Stimulated activated CD4-positive, alpha-beta T cell treated with anti-CD3 and anti-CD28 coated beads, Interleukin-4, amount 100 ng/mL, for 48 hours (primary cell): ENCODE data around the gene HSF2.

Source experiments
- DNase-seq, 2 donors: peaks; one replicate each; pipeline ENCODE4 v3.0.0-alpha.2; 2020; ENCODE audit warnings: low read depth in 2 of 2

Gene HSF2, protein sequence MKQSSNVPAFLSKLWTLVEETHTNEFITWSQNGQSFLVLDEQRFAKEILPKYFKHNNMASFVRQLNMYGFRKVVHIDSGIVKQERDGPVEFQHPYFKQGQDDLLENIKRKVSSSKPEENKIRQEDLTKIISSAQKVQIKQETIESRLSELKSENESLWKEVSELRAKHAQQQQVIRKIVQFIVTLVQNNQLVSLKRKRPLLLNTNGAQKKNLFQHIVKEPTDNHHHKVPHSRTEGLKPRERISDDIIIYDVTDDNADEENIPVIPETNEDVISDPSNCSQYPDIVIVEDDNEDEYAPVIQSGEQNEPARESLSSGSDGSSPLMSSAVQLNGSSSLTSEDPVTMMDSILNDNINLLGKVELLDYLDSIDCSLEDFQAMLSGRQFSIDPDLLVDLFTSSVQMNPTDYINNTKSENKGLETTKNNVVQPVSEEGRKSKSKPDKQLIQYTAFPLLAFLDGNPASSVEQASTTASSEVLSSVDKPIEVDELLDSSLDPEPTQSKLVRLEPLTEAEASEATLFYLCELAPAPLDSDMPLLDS

DNA sequence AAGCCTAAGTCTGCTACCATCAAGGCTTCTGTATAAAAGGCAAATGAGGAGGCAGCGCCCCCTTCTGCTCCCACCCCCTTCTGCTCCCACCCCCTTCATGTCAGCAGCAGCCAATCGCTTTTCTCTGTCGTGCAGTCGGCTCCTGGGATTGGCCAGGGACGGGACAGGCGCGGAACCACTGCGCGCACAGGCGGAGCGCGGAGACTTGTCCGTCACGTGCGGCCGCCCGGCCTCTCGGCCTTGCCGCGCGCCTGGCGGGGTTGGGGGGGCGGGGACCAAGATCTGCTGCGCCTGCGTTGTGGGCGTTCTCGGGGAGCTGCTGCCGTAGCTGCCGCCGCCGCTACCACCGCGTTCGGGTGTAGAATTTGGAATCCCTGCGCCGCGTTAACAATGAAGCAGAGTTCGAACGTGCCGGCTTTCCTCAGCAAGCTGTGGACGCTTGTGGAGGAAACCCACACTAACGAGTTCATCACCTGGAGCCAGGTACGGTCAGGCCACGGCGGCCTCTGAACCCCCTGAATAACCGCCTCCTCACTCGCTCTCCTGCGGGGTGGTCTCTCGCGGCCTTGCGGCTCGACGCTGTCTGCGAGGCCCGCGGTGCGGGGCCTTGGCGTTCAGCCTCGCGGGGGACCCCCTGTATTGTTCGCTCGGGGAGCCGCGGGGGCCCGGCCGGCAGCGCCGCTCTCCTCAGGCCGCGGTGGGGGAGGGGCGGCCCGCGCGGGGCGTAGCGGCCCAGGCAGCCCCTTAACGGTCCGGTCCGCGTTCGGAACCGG lies at the start of gene HSF2:
Gene HSF2 (plus strand): TSS at position 305 of the 773 bp plus-strand sequence. CDS start 86 bp downstream, at position 391.
- peak; percentile 84 to 90 for DNase-seq

DNA sequence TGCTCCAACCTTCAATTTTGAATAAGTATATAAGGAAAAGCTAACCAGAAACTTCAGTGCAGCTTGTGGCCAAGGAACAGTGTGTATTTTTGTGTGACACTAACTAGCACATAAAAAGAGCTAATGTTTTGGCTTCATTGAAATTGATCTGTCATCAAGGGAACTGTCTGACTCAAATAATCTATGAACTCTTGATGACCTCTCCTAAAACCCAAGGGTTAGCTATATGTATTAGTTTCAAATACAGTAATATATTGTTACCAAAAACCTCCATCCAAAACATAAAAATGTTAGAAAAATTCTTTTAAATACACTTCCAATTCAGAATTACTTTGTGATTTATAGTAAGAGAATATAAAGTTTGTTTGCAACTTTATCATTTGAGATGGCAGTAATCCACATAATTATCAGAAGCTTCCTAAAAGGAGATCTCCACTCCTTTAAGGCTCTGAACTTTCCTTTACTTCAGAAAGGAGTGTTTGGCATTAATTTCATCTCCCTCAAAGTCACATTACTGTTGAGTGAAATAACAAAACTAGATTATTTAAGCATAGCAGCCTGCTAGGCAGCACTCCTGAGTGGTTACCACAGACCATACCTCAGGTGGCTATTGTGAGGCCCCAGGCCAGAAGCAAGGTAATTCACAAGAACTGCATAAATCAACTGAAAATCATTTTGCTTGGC lies 46.3 kb upstream of the HSF2 start:
- DNase-seq, result no peak

DNA sequence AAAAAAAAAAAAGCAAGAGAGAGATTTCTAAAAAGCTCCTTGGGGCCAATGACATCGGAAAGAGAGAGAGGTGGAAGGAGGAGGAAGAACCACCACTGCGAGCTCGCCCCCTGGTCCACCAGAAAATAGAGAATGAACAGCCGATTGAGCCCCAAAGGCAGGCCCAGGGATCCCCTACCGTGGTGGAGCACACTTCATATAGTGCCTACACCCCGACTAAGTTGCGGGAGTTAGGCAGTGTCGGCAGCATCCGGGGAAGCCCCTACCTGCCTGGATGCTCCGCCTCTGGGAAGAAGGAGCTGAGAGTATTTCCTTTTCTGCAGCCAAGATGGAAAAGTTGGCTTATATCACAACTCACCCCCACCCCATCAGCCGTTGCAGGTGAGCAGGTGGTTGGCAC lies 38.6 kb upstream of the HSF2 start:
- no peak for DNase-seq

DNA sequence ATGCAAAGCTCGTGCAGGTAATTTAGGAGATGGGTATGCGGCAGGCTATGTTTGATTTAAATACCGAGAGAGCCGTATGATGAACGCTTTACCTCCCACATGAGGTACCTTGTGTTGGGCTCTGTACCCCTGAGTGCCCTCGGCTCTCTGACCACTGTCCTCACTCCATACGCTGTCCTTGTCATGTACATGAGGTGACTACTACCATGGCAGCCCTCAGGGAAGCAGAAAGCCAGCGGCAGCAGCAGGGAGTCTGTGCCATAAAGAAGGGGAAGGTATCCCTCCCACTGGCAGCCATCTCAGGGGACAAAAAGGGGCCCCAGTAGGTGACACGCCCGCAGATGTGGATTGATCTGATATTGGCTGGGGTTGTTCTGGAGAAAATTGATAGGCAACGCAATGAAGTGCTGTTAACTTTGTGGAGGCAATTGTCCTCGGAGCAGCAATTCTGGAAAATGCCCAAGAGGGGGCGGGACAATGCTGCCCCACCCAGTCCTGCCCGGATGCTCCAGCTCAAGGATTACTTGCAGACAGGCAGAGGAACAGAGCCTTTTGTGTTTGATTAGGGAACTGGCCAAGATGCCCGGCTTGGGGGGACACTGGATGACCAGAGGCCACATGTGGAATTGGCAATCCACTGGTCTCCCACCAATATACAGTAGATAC lies 38.0 kb upstream of the HSF2 start:
- no peak for DNase-seq

DNA sequence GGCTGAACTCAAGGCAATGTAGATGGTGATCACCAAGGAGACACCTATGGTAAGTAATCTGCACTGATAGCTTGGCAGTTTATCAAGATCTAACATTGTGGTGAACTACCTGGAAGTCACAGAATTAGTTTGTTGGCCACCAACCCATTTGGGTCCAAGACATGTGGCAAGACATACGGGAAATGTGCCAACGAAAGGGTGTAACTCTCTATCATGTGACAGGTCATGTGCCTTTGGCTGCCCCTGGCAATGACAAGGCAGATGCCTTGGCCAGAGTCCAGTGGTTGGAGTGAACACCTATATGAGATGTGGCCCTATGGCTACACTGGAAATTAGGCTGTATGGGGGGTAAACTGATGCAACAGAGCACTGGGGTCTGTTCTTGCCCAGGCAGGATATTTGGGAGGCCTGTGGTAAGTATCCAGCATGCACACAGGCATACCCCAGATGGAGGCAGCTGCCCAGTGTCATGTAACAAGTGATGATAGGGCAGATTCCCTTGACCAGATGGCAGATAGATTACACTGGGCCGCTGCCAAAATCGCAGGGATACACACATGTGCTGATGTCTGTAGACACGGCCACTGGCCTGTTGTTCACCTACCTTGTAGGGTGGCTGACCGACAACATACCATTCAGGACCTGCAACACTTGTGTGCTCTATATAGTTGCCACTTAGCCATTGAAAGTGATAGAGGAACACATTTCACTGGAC lies 35.5 kb upstream of the HSF2 start:
- DNase-seq, result no peak

DNA sequence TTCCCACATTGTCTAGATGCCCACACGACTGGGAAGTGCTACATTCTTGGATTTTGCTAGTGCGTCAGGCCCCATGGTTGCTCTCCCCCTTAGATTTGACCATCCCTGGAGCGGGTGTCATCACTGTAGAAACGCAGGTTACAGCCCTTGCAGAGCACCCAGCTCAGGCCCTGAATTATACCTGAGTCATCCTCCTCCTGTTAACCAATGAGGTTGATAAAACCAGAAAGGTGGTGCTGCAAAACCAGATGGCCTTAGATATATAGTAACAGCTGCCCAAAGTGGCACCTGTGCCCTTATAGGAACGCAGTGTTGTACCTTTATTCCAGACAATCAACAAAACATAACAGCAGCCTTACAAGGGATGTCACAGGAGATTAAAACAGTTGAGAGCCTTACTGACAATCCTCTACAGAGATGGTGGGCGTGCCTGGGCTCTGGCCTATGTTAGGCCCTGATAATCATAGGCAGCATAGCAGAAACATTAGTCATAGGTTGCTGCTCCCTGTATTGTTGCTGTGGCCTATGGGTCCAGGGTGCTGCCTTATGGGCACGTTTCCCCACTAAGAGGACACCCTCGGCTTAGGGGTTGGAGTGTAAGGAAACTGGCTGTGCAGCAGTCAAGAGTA lies 33.6 kb upstream of the HSF2 start:
- DNase-seq, result no peak

DNA sequence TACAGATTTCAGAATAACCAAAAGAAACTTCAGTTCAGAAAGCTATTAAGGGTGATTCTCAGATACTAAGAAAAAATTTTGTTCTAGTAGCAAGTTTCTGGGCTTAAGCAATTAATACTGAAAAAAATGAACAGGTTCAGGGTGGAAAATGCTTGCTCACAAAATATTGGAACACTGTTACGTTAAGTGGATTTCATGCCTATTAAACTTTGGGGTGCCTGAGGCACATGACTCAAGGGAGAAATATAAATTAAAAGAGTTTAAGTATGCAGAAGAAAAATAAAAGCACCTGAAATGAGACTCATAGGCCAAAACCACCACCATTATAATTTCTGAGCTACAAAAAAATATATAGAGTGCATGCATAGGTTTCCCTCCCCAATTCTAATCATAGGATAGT lies 32.3 kb upstream of the HSF2 start:
- DNase-seq, result no peak

DNA sequence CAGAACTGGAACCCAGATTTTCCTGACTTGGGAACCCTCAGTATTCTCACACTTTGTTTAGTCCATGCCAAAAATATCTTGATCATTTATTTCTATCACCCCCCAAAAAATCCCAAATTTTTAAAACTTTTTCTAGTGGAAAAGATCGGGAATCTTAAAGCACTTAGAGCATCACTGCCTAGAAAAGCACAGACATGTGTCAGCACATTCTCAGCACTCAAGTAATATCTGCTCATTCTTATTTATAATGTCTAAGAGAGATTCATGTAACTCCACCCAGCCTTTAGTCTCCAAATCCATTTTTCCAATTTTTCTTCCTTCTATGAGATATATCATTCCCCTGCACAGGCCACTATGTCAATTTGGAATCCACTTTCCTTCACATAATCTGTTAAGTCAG lies 29.9 kb upstream of the HSF2 start:
- no peak for DNase-seq

DNA sequence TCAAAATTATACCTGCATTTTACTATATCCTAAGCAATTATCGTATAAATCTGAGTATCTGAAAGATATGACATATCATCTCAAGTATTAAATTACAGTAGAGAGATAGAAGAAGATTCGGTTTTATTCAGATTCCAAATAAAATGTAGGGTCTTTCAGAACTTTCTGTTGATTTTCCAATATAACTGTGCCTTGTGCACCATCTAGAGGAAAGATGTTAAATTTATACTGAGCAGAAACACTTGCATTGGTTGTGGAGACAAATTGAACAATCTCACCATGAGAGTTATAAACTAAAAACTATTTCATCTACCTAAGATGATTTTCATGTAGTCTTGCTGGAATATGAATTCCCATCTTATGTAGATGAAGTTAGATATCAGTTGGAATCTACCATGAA lies 26.8 kb upstream of the HSF2 start:
- DNase-seq, result no peak

DNA sequence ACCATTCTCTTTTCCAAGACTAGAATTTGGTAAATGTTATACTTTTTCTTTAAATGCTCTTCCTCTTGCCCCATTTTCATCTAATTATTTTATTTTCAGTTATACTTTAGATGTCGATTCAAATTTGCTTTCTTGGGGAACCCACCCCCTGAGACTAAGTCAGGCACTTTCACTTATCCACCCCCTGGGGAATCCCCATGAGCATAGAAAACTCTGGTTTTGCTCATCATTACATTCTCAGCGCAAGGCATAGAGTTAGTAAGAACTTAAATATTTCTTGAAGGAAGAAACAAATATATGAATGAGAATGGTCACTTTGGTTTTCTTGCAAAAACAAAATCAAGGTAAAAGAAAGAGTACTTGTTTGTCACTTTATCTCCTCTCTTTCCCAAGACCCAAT lies 25.1 kb upstream of the HSF2 start:
- no peak for DNase-seq

DNA sequence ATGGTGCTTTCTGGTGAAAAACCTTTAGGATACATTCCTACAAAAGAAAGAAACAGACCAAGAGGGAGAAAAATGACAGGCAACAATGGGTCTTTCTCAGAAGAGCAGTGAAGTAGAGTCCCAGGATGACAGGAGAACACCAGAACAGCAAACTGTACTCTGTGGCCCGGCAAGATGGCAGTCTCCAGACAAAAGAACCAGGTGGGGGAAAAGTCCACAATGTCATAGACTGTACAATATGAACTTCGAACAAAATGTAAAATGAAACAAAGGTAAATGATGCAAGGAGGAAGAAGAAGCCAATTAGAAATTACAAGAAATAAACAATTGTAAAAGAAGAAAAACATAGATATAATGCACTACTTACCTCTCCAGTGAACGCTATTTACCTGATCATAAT lies 23.2 kb upstream of the HSF2 start:
- DNase-seq, result no peak

DNA sequence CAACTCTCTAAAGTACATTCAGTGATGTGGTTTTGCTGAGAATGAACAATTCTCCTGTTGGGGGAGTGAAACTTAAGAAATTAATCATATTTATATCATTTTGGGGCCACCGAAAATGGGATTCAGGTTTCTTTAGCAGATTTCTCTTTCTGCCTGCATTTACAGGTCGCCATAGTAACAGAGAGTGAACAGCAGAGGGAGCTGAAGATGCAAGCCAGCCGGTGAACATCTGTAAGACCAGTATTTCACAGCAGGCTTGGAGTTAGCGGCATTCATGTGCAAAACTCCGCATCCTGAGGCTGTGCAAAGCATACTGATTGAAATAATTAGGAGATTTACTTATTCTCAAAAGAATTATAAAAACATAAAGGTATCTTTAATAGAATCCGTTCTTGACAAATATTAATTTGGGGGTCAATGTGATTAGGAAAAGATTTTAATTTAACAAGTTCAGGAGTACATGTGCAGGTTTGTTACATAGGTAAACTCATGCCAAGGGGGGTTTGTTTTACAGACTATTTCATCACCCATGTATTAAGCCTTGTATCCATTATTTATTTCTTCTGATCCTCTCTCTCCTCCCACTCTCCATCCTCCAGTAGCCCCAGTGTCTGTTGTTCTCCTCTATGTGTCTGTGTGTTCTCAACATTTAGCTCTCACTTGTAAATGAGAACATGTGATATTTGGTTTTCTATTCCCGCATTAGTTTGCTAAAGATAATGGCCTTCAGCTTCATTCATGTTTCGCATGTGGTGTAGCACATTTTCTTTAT lies 17.8 kb upstream of the HSF2 start:
- DNase-seq, result peak; percentile 20 to 41

DNA sequence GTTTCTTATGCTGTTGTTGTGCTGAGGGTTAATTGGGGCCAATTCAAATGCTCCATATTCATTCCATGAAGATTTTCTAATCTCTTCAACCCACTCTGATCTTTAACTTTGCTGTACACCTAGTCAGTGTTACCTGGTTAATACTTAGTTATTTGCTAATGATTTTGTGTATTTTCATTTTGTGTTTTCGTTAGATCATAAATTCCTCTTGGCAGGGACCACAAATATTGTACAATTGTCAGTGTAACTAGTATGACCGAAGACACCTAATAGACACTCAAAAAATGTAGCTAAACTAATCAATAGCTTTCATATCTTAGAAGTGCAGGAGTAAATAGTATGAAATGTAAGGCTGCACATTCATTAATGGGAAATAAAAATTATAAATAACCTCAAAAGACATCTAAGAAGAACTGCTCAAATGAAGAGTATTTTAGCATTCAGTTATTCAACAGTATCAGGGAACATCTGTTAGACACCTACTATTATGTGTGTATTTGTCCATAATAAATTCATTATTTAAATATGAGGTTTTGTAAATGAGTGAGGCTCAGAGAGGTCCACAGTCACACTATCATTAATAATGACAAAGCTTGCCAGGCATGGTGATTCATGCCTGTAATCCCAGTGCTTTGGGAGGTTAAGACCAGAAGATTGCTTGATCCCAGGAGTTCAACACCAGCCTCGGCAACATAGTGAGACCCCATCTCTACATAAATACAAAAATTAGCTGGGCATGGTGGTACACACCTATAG lies 13.4 kb upstream of the HSF2 start:
- no peak for DNase-seq

DNA sequence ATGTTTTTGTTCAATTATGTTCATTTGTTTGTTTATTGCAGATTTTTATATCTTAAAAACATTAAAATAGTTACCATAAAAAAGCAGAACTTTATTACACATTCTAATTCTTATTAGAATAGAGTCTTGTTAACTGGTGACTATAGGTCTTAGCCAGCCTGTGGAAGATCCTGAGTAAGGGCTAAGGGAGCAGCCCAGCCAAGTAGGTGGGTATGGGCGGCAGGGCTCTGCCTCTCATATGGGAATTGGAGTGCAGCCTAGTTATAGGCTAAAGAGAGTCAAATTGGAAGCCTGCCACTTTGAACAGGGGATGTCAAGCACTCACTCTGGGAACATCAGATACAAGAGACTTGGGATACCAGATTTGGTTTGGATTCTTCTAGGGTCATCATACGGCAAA lies 10.5 kb upstream of the HSF2 start:
- no peak for DNase-seq

DNA sequence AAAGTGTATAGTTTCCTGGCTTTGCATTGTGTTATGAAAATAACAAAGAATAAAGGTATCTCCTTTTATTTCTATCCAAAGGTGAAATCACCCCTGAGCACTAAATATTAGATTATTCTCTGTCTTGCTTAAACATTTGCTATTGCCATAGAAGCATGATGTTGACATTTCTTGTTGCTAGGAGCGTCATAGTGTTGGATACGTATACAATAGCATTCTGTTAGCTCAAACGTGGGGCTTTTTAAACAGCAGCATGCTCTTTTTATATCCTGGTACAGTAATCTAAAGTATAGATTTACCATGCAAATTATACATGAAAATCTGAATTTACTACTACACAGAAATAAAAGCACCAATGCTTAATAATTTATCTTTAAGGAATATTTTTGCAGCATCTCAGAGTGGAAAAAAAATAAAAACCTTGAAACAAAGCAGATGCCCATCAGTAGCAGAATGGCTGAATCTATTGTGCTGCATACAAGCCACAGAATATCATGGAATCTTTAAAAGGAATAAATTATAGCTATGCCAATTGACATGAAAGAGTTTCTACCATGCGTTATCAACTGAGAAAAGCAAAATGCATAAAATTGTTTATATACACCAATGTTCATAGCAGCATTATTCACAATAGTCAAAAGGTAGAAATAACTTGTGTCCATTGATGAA lies 9.6 kb upstream of the HSF2 start:
- no peak for DNase-seq

DNA sequence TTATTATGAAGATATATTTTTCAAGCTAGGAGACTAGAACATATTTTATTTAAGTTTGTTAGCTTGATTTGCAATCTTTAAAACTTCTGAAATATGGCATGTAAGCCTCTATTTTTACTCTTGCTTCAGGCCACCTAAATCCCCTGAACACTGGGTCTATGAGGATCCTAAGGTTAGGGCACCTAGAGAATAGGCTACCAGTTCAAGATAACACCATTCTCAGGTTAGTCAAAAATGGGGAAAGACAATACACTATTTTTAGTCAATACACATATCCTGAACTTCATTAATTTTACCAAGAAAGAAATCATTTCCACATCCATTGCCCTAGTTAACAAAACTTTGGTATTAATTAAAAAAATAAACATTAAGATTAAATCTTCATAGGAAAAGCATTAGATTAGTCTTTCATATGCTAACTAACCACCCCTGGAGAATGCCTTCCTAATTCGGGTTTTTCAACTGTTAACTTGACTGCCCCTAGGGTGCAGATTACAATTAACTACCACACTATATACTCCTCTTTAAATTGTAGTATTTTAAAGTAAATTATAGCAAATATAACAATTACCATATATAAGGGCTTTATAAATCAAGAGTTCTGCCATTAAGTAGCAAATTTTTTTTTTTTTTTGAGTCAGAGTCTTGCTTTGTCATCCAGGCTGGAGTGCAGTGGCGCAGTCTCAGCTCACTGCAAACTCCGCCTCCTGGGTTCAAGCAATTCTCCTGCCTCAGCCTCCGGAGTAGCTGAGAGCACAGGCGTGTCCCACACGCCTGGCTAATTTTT lies 6.7 kb upstream of the HSF2 start:
- DNase-seq, result no peak

DNA sequence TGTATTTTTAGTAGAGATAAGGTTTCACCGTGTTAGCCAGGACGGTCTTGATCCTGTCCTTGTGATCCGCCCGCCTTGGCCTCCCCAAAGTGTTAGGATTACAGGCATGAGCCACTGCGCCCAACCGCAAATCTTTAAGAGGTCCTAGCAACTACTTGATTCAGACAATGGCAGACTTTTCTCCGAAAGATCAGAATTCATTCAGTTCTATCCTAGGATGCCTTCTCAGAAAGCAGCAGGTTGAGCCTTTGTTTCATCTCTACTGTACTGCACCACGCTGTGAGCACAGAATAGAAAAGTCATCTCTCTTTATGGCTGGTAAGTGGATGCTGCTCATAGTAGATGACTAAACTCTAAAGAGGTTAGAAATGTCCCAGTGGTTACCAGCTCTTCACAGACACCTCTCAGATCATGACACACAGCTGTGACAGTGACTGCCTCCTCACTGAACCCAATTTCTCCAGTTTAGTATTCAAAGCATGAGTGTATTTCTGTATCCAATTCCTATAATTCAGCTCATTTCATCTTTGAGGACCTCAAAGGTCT lies 6.0 kb upstream of the HSF2 start:
- DNase-seq, result no peak

DNA sequence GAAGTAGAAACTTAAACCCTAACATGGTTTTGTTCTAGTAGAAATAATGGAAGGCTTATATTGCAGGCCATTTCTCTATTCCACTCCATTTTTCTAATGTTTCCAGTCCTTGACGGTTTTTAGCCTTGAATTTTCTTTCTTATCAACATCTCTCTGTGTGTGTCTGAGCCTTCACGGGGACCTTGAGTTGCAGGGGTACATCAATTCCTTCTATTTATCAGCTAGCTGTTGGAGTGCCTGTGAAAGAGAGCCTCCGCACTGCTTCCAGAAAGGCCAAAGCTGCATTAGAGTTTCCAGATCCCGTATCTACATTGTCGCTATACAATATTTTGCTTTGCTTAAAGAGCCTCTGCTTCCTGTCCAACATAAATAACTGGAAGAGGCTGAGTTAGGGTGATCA lies 5.4 kb upstream of the HSF2 start:
- DNase-seq, result no peak
